NCI-H187 (cell line): ENCODE results near the gene RPUSD4.

Experiments used
- DNase-seq, 2 experiments: peaks; one replicate each; lab custom pipeline; 2025; lab: John Stamatoyannopoulos, UW

Gene RPUSD4

DNA sequence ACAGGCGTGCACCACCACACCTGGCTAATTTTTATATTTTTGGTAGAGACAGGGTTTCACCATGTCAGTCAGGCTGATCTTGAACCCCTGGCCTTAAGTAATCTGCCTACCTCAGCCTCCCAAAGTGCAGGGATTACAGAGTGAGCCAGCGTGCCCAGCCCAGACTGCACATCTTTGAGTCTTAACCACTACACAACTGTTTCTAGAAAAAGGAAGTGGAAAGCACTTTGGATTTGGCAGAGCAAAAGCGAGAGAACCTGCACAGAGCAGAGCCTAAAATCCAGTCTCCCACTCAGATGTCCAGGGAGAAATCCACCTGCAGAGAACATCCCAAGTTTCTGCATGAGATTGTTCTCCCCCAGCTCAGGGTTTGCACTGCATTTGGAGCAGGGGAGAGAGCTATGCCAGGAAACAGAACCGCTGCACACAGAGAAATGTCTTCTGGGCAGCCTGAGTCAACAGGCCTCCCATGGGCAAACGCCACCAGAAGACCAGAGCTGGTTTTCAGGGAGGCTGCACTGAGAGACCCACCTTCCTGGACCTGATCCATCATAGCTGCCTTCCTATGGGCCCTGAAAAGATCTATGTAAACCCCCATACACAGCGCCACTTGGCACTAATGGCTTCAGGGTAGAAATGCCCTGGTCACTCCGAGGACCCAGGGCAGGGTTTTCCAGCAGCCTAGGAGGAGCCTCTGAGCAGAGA is 54.0 kb downstream of the RPUSD4 start:
- no peak for DNase-seq

DNA sequence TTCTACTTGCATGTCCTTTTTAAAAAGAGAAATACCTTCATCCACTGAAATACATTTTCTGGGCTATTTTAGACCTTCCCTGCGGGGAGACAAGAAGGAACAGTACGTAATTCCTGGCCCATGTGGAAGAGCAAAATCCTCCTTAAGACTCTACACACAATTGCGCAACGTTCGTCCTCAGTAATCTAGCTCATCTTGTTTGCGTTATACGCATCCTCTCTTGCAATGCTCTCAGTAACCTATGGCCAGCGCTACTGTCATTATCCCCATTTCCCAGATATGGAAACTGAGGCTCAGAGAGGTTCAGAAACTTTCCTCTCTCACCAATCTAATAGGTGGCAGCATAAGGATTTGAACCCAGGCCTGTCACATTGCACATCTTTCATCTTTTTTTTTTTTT is 54.6 kb downstream of the RPUSD4 start:
- no peak for DNase-seq

GRCh38 chr11:126155402-126156187 is 55.9 kb downstream of the RPUSD4 start:
- no peak for DNase-seq

GRCh38 chr11:126154691-126155090 is 56.8 kb downstream of the RPUSD4 start:
- no peak for DNase-seq

- no peak for DNase-seq
These were observed 57.5 kb downstream of the RPUSD4 start for GRCh38 chr11:126153972-126154371.

DNA sequence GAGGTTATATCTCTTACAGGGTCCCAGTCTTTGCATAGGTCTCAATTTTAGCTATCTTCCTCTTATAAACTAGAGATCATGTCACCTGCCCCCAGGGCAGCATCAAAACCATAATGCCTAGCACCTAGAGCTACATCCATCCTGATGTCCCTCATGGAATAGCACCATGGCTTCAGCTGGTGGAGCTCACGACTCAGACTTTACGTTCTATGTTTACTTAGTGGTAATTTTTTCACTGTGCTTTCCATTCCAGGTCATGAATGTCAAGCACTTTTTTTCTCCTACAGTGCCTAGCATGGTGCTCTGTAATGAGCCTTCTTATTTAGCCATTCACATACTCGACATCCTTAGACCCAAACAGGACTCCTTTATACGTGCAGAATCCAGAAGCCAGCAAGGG is 58.4 kb downstream of the RPUSD4 start:
- DNase-seq = no peak

DNA sequence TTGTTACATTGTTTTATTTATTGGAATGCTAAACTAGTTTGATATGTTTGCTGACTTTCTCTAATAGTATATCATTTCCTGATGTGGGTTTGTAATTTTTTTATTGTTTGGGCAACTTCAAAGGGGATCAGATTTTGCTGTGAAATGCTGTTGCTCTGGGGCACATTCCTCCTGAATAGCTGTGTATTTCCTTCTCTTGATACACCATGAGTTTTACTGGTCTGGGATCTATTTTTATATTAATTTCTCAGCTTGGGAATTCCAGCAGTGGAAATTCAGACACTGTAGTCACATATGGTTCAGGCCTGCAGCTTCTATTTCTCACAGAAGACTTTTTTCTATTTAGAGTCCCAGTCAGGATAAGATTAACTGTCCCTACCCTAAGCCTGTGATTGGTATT is 58.9 kb downstream of the RPUSD4 start:
- no peak for DNase-seq

DNA sequence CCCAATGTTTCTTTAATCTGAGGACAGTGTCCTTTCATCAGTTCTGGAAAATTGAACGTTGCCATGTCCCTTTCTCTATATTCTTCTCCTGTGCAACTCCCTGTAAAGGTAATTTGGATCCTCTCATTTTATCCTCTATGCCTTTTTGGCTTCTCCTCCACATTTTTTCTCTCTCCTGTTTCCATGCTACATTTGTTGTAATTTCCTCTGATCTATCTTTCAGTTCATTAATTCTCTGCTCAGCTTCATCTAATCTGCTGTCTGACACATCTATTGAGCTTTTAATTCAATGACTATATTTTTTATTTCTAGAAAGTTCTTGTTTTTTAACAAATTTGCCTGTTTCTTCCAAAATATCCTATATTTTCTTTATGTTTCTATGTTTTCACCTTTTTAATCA is 59.3 kb downstream of the RPUSD4 start:
- no peak for DNase-seq
